ENCODE results near the gene NPAS3.

GRCh38 chr14:33774723-33775470 is 836.2 kb downstream of the NPAS3 start:
- TF ChIP-seq CTCF (conservative IDR thresholded peaks at IDR 0.05 in 1 of 2, IDR thresholded peaks at IDR 0.05 in 1 of 2; ENCODE audit: low read depth in 1 of 2, low read length in 2 of 2), result no peak
- TF ChIP-seq EZH2 (IDR thresholded peaks at IDR 0.05; ENCODE audit: low read length, missing control alignments), result no peak
